CD4-positive, alpha-beta T cell treated with Interleukin-6 at 100 ng/mL for 8 hours (primary cell): ENCODE data around the gene PCSK1N.

Experiments used
- DNase-seq: peaks from one replicate; pipeline ENCODE4 v3.0.0-alpha.2; 2020; ENCODE audit warnings: mixed read lengths, low spot score

The PCSK1N gene

GRCh38 chrX:48789366-48790220 is 45.8 kb downstream of the PCSK1N start:
- DNase-seq = no peak

GRCh38 chrX:48787505-48788443 is 47.6 kb downstream of the PCSK1N start:
- no peak for DNase-seq

GRCh38 chrX:48786825-48787504 is 48.4 kb downstream of the PCSK1N start:
- DNase-seq = no peak

- DNase-seq = no peak
These were observed 49.0 kb downstream of the PCSK1N start, which contains the start of gene GATA1 for GRCh38 chrX:48786341-48786800. GATA1 (plus strand) TSS chrX:48786590; CDS start chrX:48791110, 4,520 bp downstream.

- DNase-seq = no peak
These were observed 49.7 kb downstream of the PCSK1N start for GRCh38 chrX:48785540-48786214.

- DNase-seq = no peak
These were observed 50.2 kb downstream of the PCSK1N start for GRCh38 chrX:48785186-48785539.

GRCh38 chrX:48784726-48785125 is 50.7 kb downstream of the PCSK1N start:
- no peak for DNase-seq

- no peak for DNase-seq
These were observed 52.6 kb downstream of the PCSK1N start for GRCh38 chrX:48782795-48783194.

GRCh38 chrX:48782216-48782615 is 53.2 kb downstream of the PCSK1N start:
- no peak for DNase-seq

- DNase-seq = no peak
These were observed 53.7 kb downstream of the PCSK1N start for GRCh38 chrX:48781705-48782104.
